GM12801 (cell line): ENCODE data around the gene SLC22A31.

ENCODE experiments used
- CTCF ChIP-seq: IDR thresholded peaks from one replicate; pipeline ENCODE4 v1.5.1; 2011; ENCODE audit warnings: control low read depth; ENCODE audit not compliant: insufficient read length; ENCODE audit errors: extremely low read depth

SLC22A31 gene

DNA sequence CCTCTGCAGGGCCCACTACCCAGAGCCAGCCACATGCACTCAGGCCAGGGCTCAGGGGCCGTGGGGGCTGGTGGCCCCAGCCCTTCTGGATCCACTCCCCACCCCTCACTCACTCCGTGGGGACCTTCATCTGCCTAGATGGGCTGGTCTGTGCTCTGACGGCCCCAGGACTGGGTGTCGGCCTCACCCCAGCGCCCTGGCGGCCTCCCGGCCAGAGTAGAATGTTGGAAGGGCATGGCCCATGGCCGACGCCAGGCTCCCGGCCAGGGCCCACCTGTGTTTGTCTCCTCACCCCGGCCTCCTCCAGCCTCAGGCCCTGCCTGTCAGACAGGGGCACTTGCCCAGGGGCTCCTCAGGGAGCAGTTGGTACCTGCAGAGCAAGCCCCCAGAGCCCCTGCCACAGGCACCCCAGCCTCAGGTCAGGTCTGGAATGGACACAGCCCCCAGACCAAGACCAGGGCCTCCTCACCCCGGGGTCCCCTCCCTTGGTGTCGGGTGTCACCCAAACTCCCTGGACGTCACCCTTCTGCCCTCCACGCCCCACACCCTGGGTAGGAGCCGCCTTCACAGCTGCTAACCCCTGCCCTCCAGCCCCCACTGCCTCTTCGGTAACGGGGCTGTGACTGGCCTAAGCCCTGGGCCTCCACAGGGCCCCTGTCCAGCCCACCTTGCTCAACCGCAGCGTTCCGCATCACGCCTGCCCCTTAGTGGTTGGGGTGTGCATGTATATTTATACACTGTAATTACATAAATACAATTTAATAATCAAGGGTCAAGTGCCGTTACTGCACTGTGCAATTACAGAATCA is 31.8 kb downstream of the SLC22A31 start:
- TF ChIP-seq CTCF, result no peak

DNA sequence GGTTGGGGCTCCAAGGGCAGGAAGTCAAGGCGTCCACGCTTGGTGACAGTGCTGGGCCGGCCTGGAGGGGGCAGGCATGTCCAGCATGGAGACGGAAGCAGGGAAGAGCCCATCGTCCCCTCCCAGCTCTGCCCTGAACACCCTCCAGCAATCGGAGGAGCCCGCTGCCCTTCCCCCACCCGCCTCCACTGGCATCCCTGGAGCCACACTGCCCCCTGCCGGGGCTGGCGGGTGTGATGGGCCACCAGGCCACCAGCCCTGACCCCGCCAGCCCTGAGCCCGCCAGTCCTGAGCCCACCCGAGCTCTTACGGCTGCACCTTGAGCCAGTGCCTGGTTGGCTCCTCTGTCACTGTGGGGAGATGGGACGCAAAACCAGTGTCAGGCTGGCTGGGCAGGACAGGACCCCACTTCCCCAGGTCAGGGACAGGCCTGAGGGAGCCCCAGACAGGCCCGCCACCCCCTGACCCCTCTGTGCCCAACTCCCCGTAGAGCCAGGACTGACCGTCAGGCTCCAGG is 32.9 kb downstream of the SLC22A31 start:
- no peak for TF ChIP-seq CTCF

DNA sequence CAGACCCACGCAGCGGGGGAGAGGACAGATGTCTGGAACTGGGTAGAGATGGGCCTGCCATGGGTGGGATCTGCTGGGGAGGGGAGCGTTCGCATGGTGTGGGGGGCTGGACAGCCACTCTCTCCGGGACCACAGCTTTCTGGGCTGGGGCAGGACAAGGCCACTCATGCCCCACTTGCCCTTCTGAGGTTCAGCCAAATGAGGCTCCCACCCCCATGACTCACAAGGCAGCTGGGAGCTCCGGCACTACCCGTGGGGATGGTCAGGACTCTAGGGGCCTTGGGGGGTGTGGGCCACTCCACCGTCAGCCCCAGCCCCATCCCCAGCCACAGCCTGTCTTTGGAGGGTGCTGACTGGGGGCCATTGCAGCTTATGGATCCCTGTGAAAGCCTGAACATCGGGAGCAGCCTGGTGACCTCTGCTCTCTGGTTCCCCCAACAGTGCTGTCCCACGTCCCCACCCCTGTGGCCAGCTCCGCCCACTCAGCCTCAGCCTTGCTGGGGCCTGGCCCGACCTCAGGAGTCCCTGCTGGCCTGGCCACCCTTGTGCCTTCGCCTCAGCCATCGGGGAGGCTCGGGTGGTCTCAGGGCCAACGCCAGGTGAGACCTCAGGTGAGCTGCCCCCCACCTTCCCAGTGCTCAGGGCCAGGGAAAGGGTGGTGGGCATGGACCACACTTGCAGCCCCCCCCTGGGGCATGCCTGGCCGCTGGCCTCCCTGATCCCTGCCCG is 33.5 kb downstream of the SLC22A31 start:
- no peak for TF ChIP-seq CTCF

- no peak for TF ChIP-seq CTCF
Observed at GRCh38 chr16:89164847-89165680, 35.3 kb downstream of the SLC22A31 start.

DNA sequence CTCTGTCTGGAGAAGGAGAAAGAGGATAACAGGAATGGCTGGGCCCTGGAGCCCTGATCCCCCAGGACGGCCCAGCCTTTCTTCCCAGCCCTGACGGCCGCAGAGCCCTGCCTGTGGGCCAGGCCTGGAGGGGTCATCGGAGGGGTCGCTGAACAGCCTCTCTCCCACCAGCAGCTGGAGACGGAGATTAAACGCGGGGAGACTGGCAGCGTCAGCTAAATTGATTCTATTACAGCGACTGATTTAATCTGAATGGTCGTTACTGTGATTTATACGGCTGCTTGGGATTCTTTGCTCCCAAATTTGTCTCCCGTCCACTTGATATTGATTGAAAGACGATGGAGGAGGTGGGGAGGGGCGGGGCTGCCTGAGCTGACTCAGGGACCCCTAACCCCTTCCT is 35.9 kb downstream of the SLC22A31 start:
- no peak for TF ChIP-seq CTCF

GRCh38 chr16:89163297-89163696 is 37.0 kb downstream of the SLC22A31 start:
- no peak for TF ChIP-seq CTCF
